ENCODE data around the gene PPP1R2. TPM values are rescaled to one million over a fixed set of nuclear protein-coding genes. Genes with fewer than 3 reads are reported as not detected.

The PPP1R2 gene
- total and polyA plus RNA-seq, 2 of the 13 experiments (the other 11 are each of a cell fraction or from before 2014, with no cell fraction given), result 36.5 to 86.5 TPM

DNA sequence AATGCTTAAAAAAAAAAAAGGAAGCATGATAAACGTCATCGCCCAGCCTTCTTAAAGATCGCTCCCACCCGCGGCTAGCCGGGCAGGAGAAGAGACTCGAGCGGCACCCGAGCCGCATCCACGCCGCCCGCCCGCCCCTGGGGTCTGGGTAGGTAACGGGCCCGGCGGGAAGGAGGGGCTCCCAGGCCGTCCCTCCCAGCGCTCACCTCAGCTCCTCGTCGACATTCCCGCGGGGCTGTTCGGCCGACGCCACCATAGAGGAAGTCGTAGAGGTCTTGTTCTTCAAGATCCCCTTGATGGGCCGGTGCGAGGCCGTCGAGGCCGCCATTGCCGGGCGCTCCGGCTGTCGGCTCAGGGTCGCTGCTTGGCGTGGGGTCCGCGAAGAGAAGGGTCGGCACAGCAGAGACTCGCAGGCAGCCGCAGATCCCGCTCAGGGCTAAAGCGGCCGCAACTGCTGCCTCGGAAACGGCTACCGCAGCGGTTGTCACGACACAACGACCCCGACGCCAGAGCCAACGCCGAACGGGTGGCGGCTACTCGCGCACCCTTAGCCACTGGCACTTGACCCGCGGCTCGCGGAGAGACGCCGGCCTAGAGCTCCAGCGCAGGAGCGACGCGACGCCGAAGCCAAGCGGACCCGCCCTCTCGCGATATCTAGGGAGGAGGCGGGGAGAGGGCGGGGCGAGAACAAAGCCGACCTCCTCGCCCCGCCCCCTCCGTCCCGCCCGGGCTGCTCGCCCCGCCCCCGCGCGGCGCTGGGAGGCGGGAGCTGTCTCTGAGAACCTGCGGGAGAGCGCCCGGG, at the start of gene PPP1R2 (continued):
- TF ChIP-seq, protein P1, sequence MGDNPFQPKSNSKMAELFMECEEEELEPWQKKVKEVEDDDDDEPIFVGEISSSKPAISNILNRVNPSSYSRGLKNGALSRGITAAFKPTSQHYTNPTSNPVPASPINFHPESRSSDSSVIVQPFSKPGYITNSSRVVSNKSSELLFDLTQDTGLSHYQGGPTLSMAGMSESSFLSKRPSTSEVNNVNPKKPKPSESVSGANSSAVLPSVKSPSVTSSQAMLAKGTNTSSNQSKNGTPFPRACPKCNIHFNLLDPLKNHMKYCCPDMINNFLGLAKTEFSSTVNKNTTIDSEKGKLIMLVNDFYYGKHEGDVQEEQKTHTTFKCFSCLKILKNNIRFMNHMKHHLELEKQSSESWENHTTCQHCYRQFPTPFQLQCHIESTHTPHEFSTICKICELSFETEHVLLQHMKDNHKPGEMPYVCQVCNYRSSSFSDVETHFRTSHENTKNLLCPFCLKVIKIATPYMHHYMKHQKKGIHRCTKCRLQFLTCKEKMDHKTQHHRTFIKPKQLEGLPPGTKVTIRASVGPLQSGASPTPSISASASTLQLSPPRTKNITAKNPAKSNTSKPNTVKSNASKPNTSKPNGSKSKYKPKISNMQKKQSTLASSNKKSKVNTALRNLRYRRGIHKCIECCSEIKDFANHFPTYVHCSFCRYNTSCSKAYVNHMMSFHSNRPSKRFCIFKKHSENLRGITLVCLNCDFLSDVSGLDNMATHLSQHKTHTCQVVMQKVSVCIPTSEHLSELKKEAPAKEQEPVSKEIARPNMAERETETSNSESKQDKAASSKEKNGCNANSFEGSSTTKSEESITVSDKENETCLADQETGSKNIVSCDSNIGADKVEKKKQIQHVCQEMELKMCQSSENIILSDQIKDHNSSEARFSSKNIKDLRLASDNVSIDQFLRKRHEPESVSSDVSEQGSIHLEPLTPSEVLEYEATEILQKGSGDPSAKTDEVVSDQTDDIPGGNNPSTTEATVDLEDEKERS (CRISPR knock-in tag; IDR thresholded peaks at IDR 0.05), result no peak
- peak; percentile 21; the same call in 1 of the 2 replicates for TF ChIP-seq RFX3 (CRISPR knock-in tag; IDR thresholded peaks at IDR 0.05)
- TF ChIP-seq, protein P2, sequence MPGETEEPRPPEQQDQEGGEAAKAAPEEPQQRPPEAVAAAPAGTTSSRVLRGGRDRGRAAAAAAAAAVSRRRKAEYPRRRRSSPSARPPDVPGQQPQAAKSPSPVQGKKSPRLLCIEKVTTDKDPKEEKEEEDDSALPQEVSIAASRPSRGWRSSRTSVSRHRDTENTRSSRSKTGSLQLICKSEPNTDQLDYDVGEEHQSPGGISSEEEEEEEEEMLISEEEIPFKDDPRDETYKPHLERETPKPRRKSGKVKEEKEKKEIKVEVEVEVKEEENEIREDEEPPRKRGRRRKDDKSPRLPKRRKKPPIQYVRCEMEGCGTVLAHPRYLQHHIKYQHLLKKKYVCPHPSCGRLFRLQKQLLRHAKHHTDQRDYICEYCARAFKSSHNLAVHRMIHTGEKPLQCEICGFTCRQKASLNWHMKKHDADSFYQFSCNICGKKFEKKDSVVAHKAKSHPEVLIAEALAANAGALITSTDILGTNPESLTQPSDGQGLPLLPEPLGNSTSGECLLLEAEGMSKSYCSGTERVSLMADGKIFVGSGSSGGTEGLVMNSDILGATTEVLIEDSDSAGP (CRISPR knock-in tag; IDR thresholded peaks at IDR 0.05; ENCODE audit: borderline replicate concordance), result peak; percentile 81
- TF ChIP-seq MTF1 (CRISPR knock-in tag; IDR thresholded peaks at IDR 0.05), result no peak
- TF ChIP-seq, protein P3, sequence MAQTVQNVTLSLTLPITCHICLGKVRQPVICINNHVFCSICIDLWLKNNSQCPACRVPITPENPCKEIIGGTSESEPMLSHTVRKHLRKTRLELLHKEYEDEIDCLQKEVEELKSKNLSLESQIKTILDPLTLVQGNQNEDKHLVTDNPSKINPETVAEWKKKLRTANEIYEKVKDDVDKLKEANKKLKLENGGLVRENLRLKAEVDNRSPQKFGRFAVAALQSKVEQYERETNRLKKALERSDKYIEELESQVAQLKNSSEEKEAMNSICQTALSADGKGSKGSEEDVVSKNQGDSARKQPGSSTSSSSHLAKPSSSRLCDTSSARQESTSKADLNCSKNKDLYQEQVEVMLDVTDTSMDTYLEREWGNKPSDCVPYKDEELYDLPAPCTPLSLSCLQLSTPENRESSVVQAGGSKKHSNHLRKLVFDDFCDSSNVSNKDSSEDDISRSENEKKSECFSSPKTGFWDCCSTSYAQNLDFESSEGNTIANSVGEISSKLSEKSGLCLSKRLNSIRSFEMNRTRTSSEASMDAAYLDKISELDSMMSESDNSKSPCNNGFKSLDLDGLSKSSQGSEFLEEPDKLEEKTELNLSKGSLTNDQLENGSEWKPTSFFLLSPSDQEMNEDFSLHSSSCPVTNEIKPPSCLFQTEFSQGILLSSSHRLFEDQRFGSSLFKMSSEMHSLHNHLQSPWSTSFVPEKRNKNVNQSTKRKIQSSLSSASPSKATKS (CRISPR knock-in tag; IDR thresholded peaks at IDR 0.05), result no peak
- TF ChIP-seq SP1 (IDR thresholded peaks at IDR 0.05), result peak; percentile 78
- peak; percentile 91 for TF ChIP-seq SP1 (CRISPR knock-in tag; IDR thresholded peaks at IDR 0.05)
- TF ChIP-seq PHF5A (CRISPR knock-in tag; IDR thresholded peaks at IDR 0.05; ENCODE audit: low read depth, unreplicated experiment), result no peak
- peak; percentile 53; the same call in 1 of the 2 replicates for TF ChIP-seq ZIK1 (CRISPR knock-in tag; IDR thresholded peaks at IDR 0.05; ENCODE audit: borderline replicate concordance, low read depth)
- TF ChIP-seq ZNF746 (CRISPR knock-in tag; IDR thresholded peaks at IDR 0.05), result peak; percentile 76; the same call in 1 of the 2 replicates
- TF ChIP-seq ZSCAN9 (CRISPR knock-in tag; IDR thresholded peaks at IDR 0.05; ENCODE audit: borderline replicate concordance), result no peak
- TF ChIP-seq PAX8 (CRISPR knock-in tag; IDR thresholded peaks at IDR 0.05; ENCODE audit: borderline replicate concordance), result no peak
- TF ChIP-seq ZNF7 (CRISPR knock-in tag; IDR thresholded peaks at IDR 0.05), result no peak
- TF ChIP-seq, protein P4, sequence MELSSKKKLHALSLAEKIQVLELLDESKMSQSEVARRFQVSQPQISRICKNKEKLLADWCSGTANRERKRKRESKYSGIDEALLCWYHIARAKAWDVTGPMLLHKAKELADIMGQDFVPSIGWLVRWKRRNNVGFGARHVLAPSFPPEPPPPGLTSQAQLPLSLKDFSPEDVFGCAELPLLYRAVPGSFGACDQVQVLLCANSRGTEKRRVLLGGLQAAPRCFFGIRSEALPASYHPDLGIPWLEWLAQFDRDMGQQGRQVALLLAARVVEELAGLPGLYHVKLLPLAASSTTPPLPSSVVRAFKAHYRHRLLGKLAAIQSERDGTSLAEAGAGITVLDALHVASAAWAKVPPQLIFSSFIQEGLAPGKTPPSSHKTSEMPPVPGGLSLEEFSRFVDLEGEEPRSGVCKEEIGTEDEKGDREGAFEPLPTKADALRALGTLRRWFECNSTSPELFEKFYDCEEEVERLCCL (CRISPR knock-in tag; IDR thresholded peaks at IDR 0.05; ENCODE audit: borderline replicate concordance), result no peak
- TF ChIP-seq, protein P5, sequence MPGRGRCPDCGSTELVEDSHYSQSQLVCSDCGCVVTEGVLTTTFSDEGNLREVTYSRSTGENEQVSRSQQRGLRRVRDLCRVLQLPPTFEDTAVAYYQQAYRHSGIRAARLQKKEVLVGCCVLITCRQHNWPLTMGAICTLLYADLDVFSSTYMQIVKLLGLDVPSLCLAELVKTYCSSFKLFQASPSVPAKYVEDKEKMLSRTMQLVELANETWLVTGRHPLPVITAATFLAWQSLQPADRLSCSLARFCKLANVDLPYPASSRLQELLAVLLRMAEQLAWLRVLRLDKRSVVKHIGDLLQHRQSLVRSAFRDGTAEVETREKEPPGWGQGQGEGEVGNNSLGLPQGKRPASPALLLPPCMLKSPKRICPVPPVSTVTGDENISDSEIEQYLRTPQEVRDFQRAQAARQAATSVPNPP (CRISPR knock-in tag; IDR thresholded peaks at IDR 0.05), result no peak
- TF ChIP-seq TCF7L2 (IDR thresholded peaks at IDR 0.05; ENCODE audit: low read depth, low read length), result no peak
- TF ChIP-seq ZC3H13 (CRISPR knock-in tag; IDR thresholded peaks at IDR 0.05), result no peak
- TF ChIP-seq, protein P6, sequence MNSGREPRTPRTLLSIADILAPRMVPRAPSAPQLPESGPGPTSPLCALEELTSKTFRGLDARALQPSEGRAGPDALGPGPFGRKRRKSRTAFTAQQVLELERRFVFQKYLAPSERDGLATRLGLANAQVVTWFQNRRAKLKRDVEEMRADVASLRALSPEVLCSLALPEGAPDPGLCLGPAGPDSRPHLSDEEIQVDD (CRISPR knock-in tag; IDR thresholded peaks at IDR 0.05; ENCODE audit: borderline replicate concordance), result peak; percentile 57; the same call in 1 of the 2 replicates
